Uterus (tissue), 2 donors: Measurements from ENCODE around the gene TMEM121.

Source experiments
- CTCF ChIP-seq, 4 experiments: fragments of 200-600 bp in 2 of 4; fragments of 450-650 bp in 2 of 4; sonication (generic) in 2 of 4; IDR thresholded peaks; one replicate each; pipeline ENCODE4 v1.5.1; 2016 to 2019; ENCODE audit warnings: antibody characterized with exemption in 4 of 4, mild to moderate bottlenecking in 2 of 4, moderate library complexity in 1 of 4
- POLR2A ChIP-seq, 2 donors: fragments of 450-650 bp; IDR thresholded peaks; one replicate each; pipeline ENCODE4 v1.6.1; 2016; ENCODE audit warnings: antibody characterized with exemption in 2 of 2, mild to moderate bottlenecking in 1 of 2, moderate library complexity in 1 of 2

- TF ChIP-seq CTCF (IDR thresholded peaks at IDR 0.05) (no peak), POLR2A (IDR thresholded peaks at IDR 0.05) (no peak)
These were observed 12.2 kb downstream of the TMEM121 start for GRCh38 chr14:105538481-105539049.
